NCI-H1048 (cell line): ENCODE results near the gene PMF1.
"Not testable (repeated sequence)": the region's sequence is repeated elsewhere in the genome, so short reads cannot be mapped to it uniquely, and the experiment has no call there.

ENCODE experiments used
- DNase-seq: peaks from one replicate; lab custom pipeline; 2025; lab: John Stamatoyannopoulos, UW

PMF1 gene

DNA sequence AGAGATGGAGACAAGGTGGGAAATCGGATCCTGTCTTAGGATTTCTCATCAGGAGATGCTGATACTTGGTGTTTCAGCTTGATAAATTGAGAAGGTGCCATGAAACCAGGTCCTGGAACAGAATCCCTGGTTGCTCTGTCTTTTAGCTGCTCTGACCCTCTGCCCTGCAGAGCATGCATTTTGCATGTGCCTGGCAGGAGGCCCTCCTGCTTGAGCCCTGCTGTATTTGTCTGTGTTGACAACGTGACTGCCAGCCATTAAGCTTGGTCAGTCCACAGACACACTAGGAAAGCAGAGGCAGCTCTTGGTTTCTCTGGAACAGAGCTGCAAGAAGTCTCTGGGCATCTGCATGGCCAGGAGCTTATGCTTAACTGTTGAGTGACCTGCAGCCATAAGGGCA lies 16.4 kb upstream of the PMF1 start:
- DNase-seq, result no peak

GRCh38 chr1:156198831-156199349 lies 13.9 kb upstream of the PMF1 start:
- no peak for DNase-seq

DNA sequence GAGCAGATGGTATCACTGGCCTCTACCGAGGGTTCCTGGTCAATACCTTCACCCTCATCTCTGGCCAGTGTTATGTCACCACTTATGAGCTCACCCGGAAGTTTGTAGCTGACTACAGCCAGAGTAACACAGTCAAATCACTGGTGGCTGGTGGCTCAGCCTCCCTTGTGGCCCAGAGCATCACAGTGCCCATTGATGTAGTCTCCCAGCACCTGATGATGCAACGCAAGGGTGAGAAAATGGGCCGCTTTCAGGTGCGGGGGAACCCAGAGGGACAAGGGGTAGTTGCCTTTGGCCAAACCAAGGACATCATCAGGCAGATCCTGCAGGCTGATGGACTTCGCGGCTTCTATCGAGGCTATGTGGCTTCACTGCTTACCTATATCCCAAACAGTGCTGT lies 12.8 kb upstream of the PMF1 start:
- DNase-seq, result no peak

GRCh38 chr1:156203331-156203730 lies 9.5 kb upstream of the PMF1 start:
- DNase-seq, result no peak

DNA sequence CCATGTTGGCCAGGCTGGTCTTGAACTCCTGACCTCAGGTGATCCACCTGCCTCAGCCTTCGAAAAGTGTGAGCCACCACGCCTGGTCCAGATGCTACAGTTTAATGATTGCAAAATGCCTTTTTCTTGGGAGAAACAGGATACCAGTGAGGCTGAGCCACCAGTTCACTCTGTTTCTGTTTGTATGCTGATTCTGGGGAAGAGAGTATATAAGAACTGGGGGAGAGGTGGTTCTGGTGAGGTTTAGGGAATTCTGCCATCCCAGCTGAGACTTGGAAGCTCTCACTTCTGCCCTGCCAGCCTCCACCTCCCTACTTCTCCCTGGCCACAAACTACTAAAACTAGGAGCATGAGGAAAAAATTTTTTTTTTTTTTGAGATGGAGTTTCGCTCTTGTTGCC lies 8.1 kb upstream of the PMF1 start:
- no peak for DNase-seq

DNA sequence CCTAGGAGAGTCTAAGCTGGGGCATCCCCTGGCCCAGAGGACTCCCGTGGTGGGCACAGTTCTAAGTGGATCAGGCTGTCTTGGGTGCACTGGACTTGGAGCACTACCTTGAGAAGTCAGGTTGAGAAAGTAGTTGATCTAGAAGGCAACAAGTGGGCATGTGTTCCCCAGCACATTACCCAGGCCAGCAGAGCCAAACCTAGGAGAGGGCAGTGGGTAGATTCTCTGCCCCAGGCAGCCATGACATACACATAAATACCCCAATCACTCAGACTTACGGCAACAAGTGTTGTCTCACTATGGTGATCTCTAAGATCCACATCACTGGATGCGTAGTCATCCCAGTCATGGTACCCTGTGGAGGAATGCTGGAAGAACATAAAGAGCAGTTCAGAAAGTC lies 1.6 kb upstream of the PMF1 start:
- DNase-seq, result no peak

GRCh38 chr1:156212130-156212529 lies 677 bp upstream of the PMF1 start:
- no peak for DNase-seq

- DNase-seq, result no peak
These were observed 798 bp downstream of the PMF1 start for GRCh38 chr1:156213644-156213966.

DNA sequence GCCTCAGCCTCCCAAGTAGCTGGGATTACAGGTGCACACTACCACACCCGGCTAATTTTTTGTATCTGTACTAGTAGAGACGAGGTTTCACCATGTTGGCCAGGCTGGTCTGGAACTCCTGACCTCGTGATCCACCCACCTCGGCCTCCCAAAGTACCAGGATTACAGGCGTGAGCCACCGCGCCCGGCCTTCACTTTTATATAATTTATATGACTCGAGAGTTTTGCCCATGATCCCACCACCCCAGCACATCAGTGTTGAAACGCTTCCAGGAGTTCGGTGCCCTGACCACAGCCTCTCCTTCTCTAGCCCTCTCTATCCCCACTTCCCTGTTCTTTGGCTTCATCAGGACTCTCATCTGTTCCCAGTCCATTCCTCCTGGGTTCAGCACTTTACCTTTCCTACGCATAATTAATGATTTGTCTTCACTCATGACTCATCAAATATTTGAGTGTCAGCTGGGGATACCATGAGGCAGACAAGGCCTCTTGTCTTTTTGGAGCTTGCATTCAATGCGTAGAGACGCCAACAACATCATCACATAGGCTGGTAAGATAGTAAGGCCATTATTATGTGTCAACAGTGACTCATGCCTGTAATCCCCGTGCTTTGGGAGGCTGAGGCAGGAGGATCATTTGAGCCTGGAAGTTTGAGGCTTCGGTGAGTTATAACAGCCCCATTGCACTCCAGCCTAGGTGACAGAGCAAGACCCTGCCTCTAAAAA lies 1.4 kb downstream of the PMF1 start:
- DNase-seq, result no peak

- not testable (repeated sequence) for DNase-seq
These were observed 3.7 kb downstream of the PMF1 start for GRCh38 chr1:156216361-156217086.

DNA sequence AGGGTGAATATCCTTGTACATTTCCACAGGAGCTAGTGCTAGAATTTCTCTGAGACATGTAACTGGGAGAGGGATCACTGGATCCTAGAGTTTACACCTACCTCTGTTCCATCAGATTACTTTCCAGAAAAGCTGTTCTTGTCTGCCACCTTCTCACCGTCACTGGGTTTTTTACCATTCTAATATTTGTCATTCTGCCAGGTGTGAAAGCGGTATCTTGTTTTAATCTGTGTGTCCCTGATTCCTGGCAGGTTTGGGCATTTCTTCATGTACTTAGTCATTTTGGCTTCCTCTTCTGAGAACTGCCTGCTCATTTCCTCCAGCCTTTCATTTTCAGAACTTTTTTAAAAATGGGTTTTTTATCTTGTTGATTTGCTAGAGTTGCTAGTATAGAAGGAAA lies 5.1 kb downstream of the PMF1 start:
- DNase-seq, result no peak

GRCh38 chr1:156220226-156220625 lies 7.4 kb downstream of the PMF1 start:
- no peak for DNase-seq

DNA sequence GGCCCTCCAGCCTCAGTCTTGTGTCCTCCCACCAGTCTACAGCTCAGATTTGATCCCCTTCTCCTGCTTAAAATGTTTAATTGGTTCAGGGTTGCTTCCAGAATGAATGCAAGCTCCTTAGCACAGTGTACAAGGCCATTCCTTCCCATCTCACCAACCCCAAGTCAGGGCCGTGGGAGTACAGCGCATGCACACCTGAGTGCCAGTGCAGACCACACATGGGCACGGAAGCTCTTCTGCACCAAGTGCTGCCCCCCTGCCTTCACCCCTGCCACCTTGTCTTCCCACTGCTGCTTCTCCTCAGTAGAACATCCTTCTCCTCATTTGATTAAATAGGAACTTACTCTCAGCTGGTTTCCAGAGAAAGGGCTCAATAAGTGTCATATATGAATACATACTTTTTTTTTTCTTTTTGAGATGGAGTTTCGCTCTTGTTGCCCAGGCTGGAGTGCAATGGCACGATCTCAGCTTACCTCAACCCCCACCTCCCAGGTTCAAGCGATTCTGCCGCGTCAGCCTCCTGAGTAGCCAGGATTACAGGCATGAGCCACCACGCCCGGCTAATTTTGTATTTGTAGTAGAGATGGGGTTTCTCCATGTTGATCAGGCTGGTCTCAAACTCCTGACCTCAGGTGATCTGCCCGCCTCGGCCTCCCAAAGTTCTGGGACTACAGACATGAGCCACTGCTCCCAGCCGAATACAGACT lies 9.3 kb downstream of the PMF1 start:
- no peak for DNase-seq

DNA sequence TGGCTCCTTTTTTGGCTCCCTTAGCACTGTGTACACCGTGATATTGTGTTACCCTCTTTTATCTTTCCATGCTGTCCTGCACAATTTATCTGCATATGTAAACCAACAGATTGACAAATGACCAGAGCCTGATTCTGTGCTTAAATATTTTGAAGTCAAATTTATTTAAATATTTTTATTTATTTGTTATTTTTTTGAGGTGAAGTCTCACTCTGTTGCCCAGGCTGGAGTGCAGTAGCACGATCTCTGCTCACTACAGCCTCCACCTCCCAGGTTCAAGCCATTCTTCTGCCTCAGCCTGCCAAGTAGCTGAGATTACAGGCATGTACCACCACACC lies 12.8 kb downstream of the PMF1 start:
- DNase-seq, result no peak

- no peak for DNase-seq
These were observed 13.3 kb downstream of the PMF1 start for GRCh38 chr1:156226116-156226538.

GRCh38 chr1:156226782-156227181 lies 14.0 kb downstream of the PMF1 start:
- no peak for DNase-seq

DNA sequence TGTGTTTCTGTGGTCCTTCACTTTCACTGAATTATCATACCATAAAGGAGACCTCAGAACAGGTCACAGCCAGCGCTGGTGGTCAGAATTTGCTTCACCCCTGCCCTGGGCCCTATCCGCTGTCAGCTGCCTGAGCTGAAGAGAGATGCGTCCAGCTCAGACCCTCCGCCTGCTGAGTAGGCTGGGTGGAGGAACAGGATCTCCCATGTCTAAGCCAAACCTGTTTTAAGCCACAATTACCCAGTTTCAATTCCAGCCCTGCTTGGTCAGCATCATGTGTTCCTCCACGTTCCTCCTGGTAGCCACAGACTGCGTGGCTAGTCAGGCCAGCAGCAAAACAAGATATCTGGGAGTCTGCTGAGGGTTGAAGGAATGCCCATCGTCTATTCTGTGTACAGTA lies 15.7 kb downstream of the PMF1 start:
- no peak for DNase-seq

- DNase-seq, result no peak
These were observed 17.1 kb downstream of the PMF1 start for GRCh38 chr1:156229809-156230472.

GRCh38 chr1:156230473-156230837 lies 17.6 kb downstream of the PMF1 start:
- no peak for DNase-seq

DNA sequence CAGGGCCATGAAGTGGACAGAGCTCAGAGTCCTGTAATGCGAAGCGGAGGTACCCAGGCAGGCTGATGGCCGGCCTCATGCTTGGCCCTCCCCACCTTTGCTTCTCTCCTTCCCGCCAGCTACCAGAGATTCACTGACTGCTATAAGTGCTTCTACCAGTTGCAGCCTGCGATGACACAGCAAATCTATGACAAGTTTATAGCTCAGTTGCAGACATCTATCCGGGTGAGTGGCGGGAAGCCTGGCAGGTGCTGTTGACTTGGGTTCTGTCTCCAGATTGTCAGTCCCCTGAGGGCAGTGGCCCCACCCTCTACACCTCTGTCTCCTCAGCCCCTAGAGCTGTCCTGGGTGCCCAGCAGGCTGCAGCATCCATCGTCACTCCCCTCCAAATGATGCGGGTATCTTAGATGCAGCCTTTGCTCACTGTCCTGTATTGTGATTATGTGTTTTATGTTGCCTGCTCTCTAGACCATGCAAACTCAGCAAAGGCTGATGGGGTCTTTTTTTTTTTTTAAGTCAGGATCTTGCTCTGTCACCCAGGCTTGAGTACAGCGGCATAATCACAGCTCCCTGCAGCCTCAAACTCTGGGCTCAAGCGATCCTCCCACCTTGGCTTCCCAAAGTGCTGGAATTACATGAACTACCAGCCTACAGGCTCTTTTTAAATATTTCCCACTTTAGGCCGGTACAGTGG lies 19.5 kb downstream of the PMF1 start:
- no peak for DNase-seq

GRCh38 chr1:156233426-156234127 lies 20.8 kb downstream of the PMF1 start:
- DNase-seq, result no peak
